Measurements from ENCODE around the gene PRRC1.
"Not testable (repeated sequence)": the region's sequence is repeated elsewhere in the genome, so short reads cannot be mapped to it uniquely, and the experiment has no call there.

PRRC1 gene

GRCh38 chr5:127549551-127549950 is 32.1 kb downstream of the PRRC1 start:
- DNase-seq, result no peak

- DNase-seq, result no peak
Measured at GRCh38 chr5:127550652-127551409, 33.4 kb downstream of the PRRC1 start.

- no peak for DNase-seq
Measured at GRCh38 chr5:127551410-127552041, 34.1 kb downstream of the PRRC1 start.

- no peak for DNase-seq
Measured at GRCh38 chr5:127555826-127556225, 38.4 kb downstream of the PRRC1 start.

GRCh38 chr5:127556609-127557334 is 39.3 kb downstream of the PRRC1 start:
- no peak for DNase-seq

- no peak for DNase-seq
Measured at GRCh38 chr5:127558273-127558672, 40.8 kb downstream of the PRRC1 start.

GRCh38 chr5:127561254-127561653 is 43.8 kb downstream of the PRRC1 start:
- no peak for DNase-seq

- DNase-seq, result no peak
Measured at GRCh38 chr5:127562252-127562651, 44.8 kb downstream of the PRRC1 start.

- no peak for DNase-seq
Measured at GRCh38 chr5:127563136-127563535, 45.7 kb downstream of the PRRC1 start.

- peak; percentile 28 to 35 for DNase-seq
Measured at GRCh38 chr5:127564002-127564769, 46.7 kb downstream of the PRRC1 start.

GRCh38 chr5:127565586-127566270 is 48.3 kb downstream of the PRRC1 start:
- no peak for DNase-seq

GRCh38 chr5:127567026-127567768 is 49.8 kb downstream of the PRRC1 start:
- DNase-seq, result no peak

- DNase-seq, result no peak
Measured at GRCh38 chr5:127568166-127568565, 50.7 kb downstream of the PRRC1 start.

GRCh38 chr5:127569471-127569870 is 52.0 kb downstream of the PRRC1 start:
- not testable (repeated sequence) for DNase-seq

- no peak for DNase-seq
Measured at GRCh38 chr5:127571314-127572131, 54.1 kb downstream of the PRRC1 start.

- DNase-seq, result no peak
Measured at GRCh38 chr5:127572930-127573329, 55.5 kb downstream of the PRRC1 start.

GRCh38 chr5:127574852-127575679 is 57.6 kb downstream of the PRRC1 start:
- no peak for DNase-seq

GRCh38 chr5:127577458-127577857 is 60.0 kb downstream of the PRRC1 start:
- no peak for DNase-seq

- DNase-seq, result no peak
Measured at GRCh38 chr5:127580731-127581130, 63.3 kb downstream of the PRRC1 start.

- no peak for DNase-seq
Measured at GRCh38 chr5:127581450-127581849, 64.0 kb downstream of the PRRC1 start.
